ENCODE measurements around the gene MINDY4. TPM values are rescaled to one million over a fixed set of nuclear protein-coding genes. Genes with fewer than 3 reads are reported as not detected.

MINDY4 gene
- total RNA-seq, 1 experiment from 2014 or later: 4.0 TPM

GRCh38 chr7:30740417-30741181 lies 30.6 kb upstream of the MINDY4 start:
- peak; percentile 63 for DNase-seq (ENCODE audit: extremely low read depth, low read depth)

GRCh38 chr7:30741289-30741688 lies 29.9 kb upstream of the MINDY4 start:
- no peak for DNase-seq (ENCODE audit: extremely low read depth, low read depth)

- DNase-seq (ENCODE audit: extremely low read depth, low read depth): no peak
Observed at GRCh38 chr7:30743371-30744074, 27.7 kb upstream of the MINDY4 start.

GRCh38 chr7:30744075-30744417 lies 27.2 kb upstream of the MINDY4 start:
- no peak for DNase-seq (ENCODE audit: extremely low read depth, low read depth)

GRCh38 chr7:30745261-30745941 lies 25.8 kb upstream of the MINDY4 start:
- no peak for DNase-seq (ENCODE audit: extremely low read depth, low read depth)

GRCh38 chr7:30750010-30750409 lies 21.2 kb upstream of the MINDY4 start:
- DNase-seq (ENCODE audit: extremely low read depth, low read depth): no peak

DNA sequence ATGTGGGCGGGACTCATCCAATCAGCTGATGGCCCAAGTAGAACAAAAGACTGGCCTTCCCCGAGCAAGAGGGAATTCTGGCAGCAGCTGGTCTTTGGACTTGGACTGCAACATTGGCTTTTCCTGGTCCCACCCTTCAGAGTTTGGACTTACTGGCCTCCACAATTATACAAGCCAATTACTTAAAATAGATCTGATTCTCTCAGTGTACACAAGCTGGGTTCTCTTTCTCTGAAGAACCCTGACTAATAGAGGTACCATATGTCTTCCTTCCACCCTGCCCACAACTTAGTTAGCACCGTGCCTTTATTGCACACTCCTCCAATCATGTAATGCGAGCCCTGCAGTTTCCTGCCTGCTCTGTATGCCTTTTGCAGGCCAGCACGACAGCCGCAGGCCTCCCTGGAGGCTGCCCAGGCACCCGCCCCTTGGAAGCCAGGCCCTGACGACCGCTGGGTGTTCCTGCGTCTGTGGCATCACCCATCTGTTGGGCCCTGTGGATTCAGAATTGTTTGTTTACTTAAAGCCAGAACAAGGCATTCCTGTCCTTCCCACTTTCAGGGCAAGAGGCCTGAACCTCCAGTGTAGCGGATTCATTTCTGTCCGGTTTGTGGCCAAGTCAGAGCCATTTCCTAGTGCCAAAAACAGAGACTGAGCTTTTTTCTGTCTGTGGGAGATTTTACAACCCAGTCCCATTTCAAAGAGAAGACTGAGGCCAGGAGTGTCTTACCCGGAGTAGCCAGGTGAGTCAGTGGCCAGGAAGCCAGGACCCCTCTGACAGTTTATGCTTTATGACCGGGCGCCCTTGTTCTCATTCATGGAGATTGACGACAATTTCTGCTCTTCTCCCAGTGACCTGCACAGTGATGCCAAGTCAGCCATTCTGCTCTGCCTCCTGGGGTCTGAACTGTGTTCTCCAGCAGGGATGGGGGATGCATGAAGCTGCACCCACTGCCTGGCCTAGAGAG lies 20.2 kb upstream of the MINDY4 start:
- DNase-seq (ENCODE audit: extremely low read depth, low read depth): no peak

DNA sequence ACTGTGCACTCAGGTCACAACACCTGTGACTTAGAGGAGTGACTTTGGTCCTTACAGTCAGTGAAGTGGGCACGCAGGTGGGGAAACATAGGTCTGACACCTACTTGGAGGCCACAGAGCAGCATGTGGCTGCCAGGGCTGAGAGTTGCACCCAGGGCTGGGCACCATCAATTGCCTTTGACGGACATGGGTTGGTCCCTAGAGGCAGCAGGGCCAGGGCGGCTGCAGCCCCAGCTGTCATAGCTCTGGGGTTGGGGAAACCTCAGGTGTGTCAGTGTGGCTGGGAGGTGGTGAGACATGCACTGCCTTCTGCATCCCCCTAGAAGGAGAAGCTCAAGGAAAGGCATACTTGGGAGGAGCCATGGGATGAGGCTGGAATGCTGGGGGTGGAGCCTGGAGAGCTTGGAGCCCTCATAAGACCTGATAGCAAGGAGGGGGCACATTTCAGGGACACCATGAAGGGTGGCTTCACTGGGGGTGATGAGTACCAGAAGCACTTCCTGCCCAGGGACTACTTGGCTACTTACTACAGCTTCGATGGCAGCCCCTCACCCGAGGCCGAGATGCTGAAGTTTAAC lies 19.4 kb upstream of the MINDY4 start, which contains the start of gene INMT:
INMT (plus strand) TSS at position 440 of the 578 bp plus-strand sequence; CDS start at position 456, 16 bp downstream.
- DNase-seq (ENCODE audit: extremely low read depth, low read depth): no peak

DNA sequence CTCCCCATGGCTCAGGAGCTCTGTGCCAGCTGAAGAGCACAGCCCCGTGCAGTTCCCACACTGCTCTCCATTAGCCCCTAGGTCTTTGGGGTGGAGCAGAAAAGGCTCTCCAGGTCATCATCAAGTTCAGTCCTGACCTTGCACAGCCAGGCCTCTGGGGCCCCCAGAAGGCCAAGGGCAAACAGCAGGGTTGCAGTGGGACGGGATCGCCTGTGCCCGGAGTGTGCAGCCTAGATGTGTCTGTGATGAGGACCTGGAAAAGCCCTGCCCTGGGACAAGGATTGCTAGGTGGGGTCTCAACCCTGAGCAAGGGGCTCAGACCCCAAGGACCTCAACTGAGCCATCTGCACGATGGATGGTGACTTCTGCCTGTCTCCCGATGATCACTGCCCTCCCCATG lies 18.7 kb upstream of the MINDY4 start:
- DNase-seq (ENCODE audit: extremely low read depth, low read depth): no peak

GRCh38 chr7:30752979-30753378 lies 18.2 kb upstream of the MINDY4 start:
- no peak for DNase-seq (ENCODE audit: extremely low read depth, low read depth)

GRCh38 chr7:30754315-30754877 lies 16.8 kb upstream of the MINDY4 start:
- DNase-seq (ENCODE audit: extremely low read depth, low read depth): no peak

- DNase-seq (ENCODE audit: extremely low read depth, low read depth): no peak
Observed at GRCh38 chr7:30755384-30756154, 15.6 kb upstream of the MINDY4 start.

GRCh38 chr7:30757342-30757692 lies 13.9 kb upstream of the MINDY4 start:
- DNase-seq (ENCODE audit: extremely low read depth, low read depth): no peak

- no peak for DNase-seq (ENCODE audit: extremely low read depth, low read depth)
Observed at GRCh38 chr7:30760514-30761213, 10.6 kb upstream of the MINDY4 start.

GRCh38 chr7:30761214-30762156 lies 9.7 kb upstream of the MINDY4 start:
- DNase-seq (ENCODE audit: extremely low read depth, low read depth): no peak

GRCh38 chr7:30764030-30764975 lies 6.9 kb upstream of the MINDY4 start:
- no peak for DNase-seq (ENCODE audit: extremely low read depth, low read depth)
